GM19467 (cell line): ENCODE measurements around the gene VPS13A.
"Not testable (repeated sequence)": the region's sequence is repeated elsewhere in the genome, so short reads cannot be mapped to it uniquely, and the experiment has no call there.

Experiments
- ATAC-seq: cut with Tn5 transposase; IDR thresholded peaks from one replicate; pipeline ENCODE4 v1.9.1; 2021; ENCODE audit warnings: mild to moderate bottlenecking, moderate library complexity; ENCODE audit not compliant: unreplicated experiment

Gene VPS13A

DNA sequence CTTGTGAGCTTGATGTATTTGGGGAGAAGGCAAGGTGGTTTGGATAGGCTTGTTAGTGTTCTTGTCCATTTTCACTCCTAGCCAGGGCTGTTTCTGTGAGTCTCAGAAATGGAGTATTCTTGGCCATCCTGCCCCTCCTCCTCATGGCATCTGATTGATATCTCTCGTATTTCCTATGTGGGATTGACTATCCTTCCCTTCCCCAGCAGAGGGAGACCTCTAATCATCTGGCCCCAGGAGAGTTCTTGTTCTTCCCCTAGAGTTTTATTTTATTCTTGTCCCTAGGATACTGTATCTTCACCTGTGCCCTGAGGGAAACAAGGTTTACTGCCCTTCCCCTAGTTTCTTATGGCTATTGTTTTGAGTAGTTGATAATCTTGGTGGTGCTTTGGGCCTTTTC, 114.4 kb downstream of the VPS13A start:
- ATAC-seq: no peak

DNA sequence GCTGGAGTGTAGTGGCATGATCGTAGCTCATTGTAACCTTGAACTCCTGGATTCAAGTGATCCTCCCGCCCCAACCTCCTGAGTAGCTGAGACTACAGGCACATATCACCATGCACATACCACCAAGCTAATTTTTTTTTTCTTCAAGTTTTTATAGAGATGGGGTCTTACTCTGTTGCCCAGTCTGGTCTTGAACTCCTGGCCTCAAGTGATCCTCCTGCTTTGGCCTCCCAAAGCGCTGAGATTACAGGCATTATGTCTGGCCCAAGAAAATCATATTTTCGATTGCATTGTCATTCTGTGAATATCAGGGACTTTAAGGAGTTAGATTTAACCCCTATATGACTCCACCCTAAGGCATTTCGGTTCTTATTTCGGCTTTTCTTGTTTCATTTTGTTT, 116.6 kb downstream of the VPS13A start:
- ATAC-seq: no peak

DNA sequence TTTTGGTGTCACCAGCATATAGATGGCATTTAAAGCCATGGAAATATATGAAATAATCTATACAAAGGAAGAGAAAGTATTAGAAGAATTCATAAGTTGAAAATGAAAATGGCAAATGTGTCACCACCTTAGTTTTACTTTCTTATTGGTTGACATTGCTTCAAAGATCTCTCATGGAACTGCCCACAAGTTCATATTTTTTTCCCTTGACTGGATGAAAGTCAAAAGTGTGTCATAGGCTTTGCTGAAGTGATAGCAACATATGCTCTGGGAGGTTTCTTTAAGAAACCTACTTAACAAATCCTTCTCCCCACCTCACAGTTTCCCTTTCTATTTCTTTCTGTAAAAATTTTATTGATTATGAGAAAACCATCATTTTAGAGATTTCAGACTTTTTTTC, 127.2 kb downstream of the VPS13A start:
- ATAC-seq: no peak

DNA sequence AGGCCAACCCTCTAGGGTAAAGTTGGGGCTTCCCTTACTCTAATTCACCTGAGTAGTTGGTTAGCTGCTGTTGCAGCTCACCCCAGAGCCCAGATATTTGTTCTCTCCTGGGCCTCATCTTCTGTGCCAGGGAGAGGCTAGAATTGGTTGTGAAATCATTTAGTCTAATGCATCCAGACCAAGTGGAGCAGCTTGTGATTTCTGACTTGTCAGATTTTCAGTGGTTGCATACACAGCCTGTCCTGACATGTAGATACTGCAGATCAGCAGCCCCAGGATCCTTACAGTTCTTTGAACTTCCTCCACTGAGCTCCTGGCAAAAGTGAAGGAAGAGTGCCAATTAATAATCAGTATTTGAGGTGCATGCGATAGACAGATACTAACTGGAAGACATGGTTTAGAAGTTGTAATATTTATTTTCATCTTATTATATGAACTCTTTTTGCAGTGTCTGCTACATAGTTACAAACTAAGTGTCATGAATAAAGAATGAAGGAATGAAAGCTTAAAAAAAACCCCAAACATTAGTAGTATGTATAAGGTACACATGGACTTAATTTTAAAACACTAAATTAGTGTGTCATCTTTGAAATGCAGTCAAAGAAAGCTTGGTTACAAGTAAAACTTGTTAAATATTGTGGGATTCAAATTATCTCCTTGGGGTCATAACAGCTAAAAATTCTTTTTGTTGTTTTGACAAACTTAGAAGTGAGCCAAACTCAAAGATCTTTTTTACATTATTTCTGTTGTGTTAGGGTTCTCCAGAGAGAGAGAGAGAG, 128.5 kb downstream of the VPS13A start:
- no peak for ATAC-seq

DNA sequence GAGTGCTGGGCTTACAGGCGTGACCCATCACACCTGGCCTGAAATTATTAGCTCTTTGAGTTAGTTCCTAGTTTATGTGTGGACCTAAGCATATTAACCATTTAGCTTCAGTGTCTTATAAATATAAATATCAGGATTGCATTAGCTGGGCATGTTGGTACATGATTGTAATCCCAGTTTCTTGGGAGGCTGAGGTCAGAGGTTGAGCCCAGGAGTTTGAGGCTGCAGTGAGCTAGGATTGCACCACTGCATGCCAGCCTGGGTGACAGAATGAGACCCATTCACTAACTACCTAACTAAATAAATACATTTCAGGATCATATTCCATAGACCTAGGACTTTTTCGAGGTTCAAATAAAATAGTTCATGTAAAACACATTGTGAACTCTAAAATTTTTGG, 129.8 kb downstream of the VPS13A start:
- no peak for ATAC-seq

DNA sequence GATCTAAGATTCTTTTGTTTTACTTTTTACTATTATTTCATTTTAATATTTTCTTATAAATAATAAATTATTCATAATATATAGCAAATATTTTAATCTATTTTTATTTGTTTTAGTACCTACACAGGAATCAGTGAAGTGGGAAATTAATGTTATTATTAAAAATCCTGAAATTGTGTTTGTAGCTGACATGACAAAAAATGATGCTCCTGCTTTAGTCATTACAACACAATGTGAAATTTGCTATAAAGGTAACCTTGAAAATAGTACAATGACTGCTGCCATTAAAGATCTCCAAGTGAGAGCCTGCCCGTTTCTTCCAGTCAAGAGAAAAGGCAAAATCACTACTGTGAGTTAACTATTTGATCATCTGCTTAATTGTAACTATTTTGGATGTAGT, 138.7 kb downstream of the VPS13A start:
- ATAC-seq: no peak

DNA sequence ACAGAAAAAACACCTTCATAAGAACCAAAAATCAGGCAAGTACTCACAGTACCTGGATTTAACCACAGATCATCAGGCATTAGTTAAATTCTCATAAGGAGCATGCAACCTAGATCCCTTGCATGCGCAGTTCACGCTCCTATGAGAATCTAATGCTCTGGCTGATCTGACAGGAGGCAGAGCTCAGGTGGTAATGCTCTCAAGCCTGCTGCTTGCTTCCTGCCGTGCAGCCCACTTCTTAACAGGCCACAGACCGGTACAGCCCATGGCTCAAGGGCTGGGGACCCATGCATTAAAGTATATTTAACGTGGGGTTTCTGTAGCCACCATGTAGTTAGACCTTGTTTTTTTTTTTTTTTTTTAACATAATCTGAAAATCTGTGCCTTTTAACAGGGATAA, 147.7 kb downstream of the VPS13A start:
- ATAC-seq: no peak

DNA sequence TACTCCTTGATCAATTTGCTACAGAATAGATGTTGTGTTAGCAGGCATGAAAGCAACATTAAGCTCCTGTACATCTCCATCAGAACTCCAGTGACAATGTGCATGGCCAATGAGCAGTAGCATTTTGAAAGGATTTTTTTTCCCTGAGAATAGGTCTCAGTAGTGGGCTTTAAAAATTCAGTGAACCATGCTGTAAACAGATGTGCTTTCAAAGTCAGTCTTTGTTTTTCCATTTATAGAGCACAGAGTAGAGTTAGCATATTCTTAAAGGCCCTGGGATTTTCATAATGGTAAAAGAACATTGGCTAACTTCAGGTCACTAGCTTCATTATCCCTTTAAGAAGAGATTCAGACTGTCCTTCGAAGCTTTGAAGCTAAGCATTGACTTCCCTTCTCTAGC, 150.8 kb downstream of the VPS13A start:
- no peak for ATAC-seq

DNA sequence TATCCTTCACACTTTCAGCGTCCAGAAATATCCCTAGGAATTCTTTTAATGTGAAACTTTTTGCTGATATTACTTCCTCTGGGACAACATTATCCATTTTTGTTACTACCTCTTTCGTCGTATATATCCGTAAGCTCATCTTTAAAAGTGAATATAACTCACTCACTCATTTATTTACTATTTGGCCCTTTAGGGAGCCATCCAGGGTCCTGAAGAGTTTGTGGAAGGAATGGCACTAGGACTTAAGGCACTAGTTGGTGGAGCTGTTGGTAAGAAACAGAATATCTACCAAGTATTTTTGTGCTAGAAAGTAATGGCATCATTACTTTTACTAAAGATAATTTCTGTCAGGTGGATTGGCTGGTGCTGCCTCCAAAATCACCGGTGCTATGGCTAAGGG, 192.7 kb downstream of the VPS13A start:
- no peak for ATAC-seq

DNA sequence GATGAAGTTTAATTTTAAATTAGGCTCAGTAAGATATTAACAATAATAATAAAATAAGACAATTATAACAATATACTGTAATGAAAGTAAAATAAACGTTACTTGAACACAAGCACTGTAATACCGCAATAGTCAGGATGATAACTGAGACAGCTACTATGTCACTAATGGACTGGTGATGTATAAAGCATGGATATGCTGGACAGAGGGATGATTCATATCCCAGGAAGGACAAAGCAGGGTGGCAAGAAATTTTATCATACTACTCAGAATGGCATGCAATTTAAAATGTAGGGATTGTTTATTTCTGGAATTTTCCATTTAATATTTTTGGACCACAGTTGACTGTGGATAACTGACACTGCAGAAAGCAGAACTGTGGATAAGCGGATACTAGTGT, 196.9 kb downstream of the VPS13A start:
- ATAC-seq: no peak

DNA sequence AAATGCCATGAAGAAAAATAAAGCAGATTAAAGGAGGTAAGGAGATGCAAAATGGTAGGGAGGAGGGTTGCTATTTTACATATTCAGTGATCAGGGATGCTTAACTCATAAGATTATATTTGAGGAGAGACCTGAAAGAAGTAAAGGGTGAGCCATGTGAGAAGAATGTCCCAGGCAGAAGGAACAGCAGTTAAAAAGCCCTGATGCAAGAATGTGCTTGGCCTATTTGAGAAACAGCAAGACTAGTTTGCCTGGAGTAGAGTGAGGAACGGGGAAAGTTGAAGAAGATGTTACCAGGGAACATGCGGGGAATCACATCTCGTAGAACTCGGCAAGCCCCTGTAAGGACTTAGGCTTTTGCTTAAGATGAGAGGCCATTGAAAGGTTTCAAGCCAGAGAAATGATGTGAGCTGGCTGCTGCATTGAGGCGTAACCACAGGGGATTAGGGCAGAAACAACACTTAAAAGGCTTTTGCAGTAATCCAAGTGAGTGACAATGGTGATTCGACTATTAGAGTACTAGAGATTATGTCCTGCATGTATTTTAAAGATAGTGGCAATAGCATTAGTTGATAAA, 198.7 kb downstream of the VPS13A start:
- ATAC-seq: no peak

DNA sequence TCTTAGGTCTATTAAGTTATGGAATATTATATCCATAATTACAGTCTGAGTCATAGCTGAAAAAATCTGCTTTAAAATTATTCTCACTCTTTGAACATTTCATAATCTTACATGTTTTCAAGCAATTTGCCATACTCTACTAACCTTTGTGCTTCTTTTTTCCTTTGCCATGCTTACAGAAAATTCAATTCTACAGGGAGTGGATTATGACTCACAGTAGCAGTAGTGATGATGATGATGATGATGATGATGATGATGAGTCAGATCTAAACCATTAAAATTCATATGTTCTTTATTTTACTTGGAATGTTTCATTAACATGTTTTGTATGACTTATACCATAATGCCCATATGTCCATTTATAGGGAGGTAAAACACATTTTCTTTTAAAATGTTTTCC, 207.1 kb downstream of the VPS13A start:
- no peak for ATAC-seq

DNA sequence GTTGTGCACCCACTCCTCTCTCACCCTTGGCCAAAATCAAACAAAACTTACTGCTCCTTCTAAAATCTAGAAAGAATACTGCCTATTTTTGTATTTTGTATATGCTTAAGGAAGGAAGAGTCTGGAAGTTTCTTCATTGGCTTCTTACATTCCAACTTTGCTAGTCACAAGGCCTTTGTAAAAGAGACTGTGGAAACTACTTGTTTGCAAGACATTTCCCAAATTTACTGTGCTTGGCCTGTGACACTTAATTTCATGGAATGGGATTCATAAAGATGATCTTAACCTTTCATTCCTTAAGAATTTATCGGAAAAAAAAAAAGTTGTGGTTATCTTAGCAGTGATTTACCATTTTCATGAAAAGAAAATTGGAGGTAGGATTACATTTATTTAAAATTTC, 208.9 kb downstream of the VPS13A start:
- ATAC-seq: no peak

DNA sequence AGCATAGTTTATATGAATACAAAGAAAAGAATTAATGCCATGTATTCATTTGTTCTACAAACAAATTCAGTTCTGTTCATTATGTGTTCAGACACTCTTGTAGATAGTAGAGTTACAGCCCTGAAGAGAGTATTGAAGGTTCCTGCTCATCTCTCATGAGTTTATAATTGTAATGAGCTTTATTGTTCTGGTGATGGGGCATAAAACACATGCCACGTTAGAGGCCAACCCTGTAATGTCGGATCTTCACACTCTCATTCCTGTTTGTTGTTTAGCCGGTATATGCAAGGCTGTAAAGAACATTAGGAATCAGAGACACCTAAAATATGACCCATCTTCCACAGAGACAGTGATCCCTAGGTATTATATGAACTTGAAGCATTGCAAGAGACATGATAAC, 214.5 kb downstream of the VPS13A start:
- no peak for ATAC-seq

DNA sequence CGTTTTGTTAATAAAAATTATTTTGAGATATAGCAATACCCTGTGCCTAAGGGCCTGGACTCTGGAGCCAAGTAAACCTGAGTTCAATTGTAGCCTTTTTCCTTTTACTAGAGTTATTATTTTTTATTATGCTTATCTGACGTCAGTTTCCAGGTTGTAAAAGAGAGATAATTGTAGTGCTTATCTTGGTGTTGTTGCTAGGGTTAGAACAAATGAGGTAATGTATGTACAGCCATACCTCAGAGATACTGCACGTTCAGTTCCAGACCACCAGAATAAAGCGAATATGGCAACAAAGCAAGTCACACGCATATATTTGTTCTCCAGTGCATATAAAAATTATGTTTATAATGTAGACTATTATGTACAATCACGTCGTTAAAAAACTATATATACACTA, 215.0 kb downstream of the VPS13A start:
- no peak for ATAC-seq

DNA sequence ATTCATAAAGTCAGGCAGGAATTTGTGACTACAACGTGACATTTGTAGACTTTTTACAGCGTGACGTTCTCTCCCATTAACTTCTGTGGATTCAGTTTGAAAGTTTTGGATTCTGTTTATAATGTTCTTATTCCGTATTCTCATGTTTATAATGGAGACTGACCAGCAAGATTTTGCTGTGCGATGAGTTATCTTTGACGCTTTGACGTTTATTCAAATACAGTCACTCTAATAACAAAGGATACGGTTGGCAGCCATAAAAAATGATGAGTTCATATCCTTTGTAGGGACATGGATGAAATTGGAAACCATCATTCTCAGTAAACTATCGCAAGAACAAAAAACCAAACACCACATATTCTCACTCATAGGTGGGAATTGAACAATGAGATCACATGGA, 221.2 kb downstream of the VPS13A start:
- ATAC-seq: not testable (repeated sequence)

DNA sequence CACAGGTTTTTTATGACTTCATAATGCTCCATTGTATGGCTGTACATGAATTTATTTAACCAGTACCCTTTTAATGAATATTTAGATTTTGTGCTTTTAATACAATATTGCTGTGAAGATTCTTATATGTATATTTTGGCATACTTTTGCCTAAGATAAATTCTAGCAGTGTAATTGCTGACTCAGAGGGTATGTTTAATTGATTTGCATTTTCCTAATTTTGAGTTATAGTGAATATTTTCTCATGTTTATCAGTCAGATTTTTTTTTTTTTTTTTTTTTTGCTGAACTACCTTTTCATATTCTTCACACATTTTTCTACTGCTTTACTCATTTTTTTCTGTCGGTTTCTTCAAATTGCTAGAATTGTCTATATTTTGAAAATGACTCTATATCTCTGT, 222.6 kb downstream of the VPS13A start:
- no peak for ATAC-seq

DNA sequence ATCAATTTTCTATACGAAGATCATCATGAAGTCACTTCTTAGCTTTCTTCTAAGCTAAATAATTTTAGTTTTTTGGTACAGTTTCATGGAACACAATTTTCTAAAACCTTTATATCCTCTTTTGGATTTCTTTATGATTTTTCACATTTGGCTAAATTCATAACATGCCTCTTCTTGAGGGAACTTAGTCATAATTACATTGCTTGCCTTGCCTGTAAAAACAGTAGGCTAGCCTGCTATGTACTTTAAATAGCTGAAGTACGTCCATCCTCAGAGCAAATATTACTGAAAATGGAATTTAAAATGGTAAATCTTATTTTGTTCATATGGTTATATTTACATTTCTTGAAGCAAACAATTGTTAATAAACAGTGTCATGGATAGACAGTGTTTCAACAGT, 225.0 kb downstream of the VPS13A start:
- no peak for ATAC-seq

DNA sequence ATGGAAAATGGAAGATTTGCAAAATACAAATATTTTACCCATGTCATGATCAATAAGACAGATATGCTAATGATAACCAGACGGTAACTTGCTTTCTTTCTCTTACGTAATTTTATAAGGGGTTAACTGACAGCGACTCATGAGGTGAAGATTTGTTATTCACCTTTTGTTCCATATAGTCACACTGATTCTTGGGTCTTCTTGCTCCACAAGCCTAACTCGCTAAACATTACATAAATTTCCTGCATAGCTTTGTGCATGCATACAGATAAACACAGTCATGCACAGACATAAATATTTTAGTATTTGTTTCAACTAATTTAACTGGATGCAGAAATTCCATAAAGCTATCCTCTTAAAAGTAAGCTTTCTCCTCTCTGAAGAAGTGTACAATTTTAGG, 225.9 kb downstream of the VPS13A start:
- no peak for ATAC-seq

DNA sequence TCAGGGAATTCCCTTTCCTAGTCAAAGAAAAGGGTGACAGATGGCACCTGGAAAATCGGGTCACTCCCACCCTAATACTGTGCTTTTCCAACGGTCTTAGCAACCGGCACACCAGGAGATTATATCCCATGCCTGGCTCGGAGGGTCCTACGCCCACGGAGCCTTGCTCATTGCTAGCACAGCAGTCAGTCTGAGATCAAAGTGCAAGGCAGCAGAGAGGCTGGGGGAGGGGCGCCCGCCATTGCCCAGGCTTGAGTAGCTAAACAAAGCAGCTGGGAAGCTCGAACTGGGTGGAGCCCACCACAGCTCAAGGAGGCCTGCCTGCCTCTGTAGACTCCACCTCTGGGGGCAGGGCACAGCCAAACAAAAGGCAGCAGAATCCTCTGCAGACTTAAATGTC, 231.2 kb downstream of the VPS13A start:
- ATAC-seq: not testable (repeated sequence)

DNA sequence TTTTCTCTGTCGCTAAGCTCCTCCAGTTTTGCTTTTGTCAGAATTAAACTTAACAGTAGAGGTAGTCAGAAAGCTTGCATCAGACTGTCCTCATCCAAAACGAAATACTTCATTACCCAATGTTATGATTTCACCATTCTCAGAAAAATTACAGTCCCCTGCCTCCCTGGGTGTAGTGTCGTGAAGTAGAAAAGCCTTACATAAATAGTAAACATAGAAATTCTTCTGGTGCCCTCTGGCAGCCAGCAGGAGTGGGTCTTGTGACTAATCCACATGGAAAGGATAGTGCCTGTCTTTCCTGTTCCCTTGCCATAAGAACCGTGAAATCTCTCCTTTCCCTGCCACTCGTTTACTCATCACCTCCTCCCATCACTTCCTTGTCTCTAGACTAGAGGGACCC, 240.2 kb downstream of the VPS13A start:
- no peak for ATAC-seq

DNA sequence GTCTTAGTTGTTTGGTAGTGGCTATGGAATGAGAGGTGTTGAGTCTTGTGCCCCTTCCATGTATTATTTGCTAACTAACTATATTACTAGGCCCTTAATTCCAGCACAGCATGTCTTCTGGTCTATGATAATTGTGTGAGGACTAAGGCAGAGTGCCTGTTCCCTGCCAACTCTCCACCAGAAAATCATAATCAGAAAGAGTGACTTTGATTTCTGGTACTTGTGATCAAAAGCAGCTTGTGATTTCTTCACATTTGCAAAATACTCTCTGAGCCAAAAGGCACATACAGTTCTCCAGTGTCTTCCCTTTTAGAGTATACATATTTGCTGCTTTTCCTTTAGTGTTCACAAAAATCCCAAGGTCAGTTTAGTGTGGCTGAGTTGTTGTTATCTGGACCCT, 240.9 kb downstream of the VPS13A start:
- no peak for ATAC-seq

DNA sequence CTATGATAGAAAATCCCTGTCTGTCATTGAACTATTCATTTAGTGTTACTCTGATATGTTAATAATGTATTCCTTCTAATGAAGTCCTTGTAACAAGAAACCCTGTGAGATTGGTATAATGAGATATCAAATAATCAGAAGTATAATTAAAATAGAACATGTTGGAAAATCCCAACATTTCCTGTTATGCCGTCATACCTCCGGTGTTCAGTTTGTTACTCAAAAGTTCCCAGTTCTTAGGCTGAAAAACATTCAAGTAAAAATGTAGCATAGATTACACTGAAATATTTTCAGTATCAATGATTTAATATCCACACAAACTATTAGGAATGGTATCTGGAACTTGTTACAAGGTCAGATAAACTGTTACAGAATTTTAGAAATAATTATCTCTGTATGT, 243.3 kb downstream of the VPS13A start:
- ATAC-seq: no peak
